SK-N-SH treated with all-trans-retinoic acid at 6 μM for 48 hours (cell line): ENCODE data around the gene MRRF.

Source experiments
- ARNTL ChIP-seq: fragments of 450-650 bp; formaldehyde crosslinking; IDR thresholded peaks from 2 replicates; pipeline ENCODE4 v1.5.0; 2020; ENCODE audit warnings: low read depth, mild to moderate bottlenecking, moderate library complexity, borderline replicate concordance
- CSDC2 ChIP-seq: fragments of 250-450 bp; sonication (Bioruptor Pico); IDR thresholded peaks from 2 replicates; pipeline ENCODE4 v1.5.0; 2020; ENCODE audit warnings: mild to moderate bottlenecking, moderate library complexity
- CSRNP3 ChIP-seq: fragments of 250-450 bp; sonication (Bioruptor Pico); IDR thresholded peaks from 2 replicates; pipeline ENCODE4 v1.5.1; 2021; ENCODE audit warnings: mild to moderate bottlenecking, moderate library complexity
- GLIS3 ChIP-seq: fragments of 250-450 bp; sonication (Bioruptor Pico); IDR thresholded peaks from 2 replicates; pipeline ENCODE4 v1.5.0; 2020; ENCODE audit warnings: mild to moderate bottlenecking, moderate library complexity
- ISL1 ChIP-seq: fragments of 250-450 bp; sonication (Bioruptor Pico); IDR thresholded peaks from 2 replicates; pipeline ENCODE4 v2.1.2; 2022; ENCODE audit warnings: mild to moderate bottlenecking, moderate library complexity
- PATZ1 ChIP-seq: fragments of 250-450 bp; sonication (Bioruptor Pico); IDR thresholded peaks from 2 replicates; pipeline ENCODE4 v1.8.0; 2020; ENCODE audit warnings: mild to moderate bottlenecking, moderate library complexity, borderline replicate concordance
- ZC3H10 ChIP-seq: fragments of 250-450 bp; sonication (Bioruptor Pico); IDR thresholded peaks from 2 replicates; pipeline ENCODE4 v1.5.1; 2021; ENCODE audit warnings: mild to moderate bottlenecking, moderate library complexity
- ZNF565 ChIP-seq: fragments of 450-650 bp; formaldehyde crosslinking; conservative IDR thresholded peaks from 2 replicates; pipeline ENCODE4 v1.5.0; 2020; ENCODE audit warnings: low read depth, mild to moderate bottlenecking, moderate library complexity
- ZNF70 ChIP-seq: fragments of 450-650 bp; formaldehyde crosslinking; IDR thresholded peaks from 2 replicates; pipeline ENCODE4 v1.5.0; 2020; ENCODE audit warnings: mild to moderate bottlenecking, moderate library complexity
- ZNF8 ChIP-seq: fragments of 450-650 bp; formaldehyde crosslinking; IDR thresholded peaks from 2 replicates; pipeline ENCODE4 v1.5.0; 2020; ENCODE audit warnings: mild to moderate bottlenecking, moderate library complexity

- TF ChIP-seq CSRNP3 (no peak), ISL1 (no peak), ZNF8 (no peak), CSDC2 (CRISPR knock-in tag) (no peak), GLIS3 (CRISPR knock-in tag) (no peak), PATZ1 (CRISPR knock-in tag) (no peak), ZC3H10 (CRISPR knock-in tag) (no peak), ZNF565 (CRISPR knock-in tag) (no peak), ARNTL (no peak), ZNF70 (no peak)
Measured at GRCh38 chr9:122367774-122368460, 103.2 kb downstream of the MRRF start.
